ENCODE data around the gene FRMD8.

The FRMD8 gene

DNA sequence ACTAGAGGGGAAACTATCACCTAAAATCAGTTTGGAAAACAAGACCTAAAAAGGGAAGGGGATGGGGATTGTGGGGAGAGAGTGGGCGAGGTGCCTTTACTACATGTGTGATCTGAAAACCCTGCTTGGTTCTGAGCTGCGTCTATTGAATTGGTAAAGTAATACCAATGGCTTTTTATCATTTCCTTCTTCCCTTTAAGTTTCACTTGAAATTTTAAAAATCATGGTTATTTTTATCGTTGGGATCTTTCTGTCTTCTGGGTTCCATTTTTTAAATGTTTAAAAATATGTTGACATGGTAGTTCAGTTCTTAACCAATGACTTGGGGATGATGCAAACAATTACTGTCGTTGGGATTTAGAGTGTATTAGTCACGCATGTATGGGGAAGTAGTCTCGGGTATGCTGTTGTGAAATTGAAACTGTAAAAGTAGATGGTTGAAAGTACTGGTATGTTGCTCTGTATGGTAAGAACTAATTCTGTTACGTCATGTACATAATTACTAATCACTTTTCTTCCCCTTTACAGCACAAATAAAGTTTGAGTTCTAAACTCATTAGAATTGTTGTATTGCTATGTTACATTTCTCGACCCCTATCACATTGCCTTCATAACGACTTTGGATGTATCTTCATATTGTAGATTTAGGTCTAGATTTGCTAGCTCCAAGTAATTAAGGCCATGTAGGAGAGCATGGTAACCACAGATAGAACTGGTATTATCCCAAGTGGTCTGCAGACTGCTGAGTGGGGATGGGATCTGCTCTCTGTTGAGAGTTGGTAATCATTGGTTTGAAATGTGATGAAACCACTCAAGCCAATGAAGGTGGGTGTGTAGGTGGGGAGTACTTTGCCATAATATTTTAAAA is 39.8 kb downstream of the FRMD8 start:
- no peak for DNase-seq

DNA sequence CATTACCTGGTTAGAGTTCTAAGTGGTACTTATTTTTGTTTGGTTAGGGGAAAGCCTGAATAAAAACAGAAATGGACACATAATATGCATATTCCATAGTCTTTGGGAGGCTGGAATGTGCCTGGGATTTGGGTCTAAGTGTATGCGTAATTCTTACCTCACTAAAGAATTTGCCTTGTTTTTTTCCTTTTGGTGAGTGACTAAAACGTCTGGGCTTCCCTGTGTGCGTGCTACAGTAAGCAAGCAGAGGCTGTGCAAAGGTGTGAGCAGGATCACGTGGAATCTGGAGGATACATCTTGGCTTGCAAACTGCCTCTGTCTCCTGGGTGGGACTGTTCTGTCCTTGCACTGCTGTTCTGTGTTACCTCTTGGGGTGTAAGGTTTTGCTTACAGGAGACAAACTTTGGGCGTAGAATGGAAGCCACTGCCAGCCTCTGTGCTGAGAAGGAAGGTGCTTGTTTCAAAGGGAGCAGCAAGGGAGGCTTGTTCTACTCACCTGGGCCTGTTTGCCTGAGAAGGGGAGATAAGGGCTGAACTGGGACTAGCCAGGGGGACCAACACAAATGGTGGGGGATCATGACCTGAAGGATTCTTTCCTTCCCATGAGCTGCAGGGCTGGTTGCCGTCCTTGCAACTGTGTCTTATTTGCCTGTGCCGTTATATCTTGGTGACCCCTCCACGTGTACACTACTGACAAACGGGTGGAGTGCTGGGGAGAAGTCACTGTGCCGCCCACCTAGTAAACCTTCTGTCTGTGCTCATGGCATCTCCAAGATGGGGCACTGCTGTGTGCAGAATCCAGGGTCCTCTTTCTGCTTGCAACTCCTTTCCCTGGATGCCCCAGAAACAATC is 40.6 kb downstream of the FRMD8 start:
- DNase-seq: no peak

DNA sequence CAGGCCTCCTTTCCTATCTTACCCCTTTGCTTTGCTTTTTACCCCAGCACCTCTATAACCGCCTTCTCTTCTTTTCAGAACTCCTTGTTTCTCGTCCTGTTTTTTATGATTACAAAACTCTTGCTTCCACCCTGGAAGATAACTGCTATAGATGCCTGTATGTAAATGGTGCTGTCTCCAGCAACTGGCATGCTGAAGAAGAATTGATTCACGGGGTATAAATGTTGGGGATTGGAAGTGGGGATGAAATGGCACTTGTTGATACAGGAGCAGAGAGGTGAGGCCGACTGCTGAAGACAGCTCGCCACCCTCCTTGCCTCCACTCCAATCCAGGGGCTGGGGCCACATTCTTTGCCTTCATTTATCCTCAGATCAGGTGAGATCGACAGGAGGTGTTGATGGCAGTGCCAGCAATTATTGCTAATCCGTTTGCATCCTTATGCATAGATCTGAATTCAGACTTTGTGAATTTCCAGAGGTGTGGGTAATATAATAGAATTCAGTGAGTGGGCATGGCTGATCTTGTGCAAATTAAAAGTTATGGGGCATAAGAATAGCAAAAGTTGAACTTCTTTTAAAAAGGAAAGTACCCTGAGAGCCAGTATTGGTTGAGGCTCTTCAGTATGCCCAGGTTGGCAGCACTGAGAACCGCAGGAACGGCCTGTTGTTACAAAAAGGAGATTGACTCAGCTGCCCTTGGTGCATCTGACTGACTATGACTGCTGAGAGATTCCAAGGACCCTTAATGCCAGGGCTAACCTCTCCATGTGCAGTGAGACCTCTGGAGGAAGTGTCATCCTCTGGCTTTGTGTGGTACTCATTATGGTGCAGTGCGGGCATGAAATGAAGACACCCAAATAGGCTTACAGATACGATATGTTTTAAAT is 41.5 kb downstream of the FRMD8 start:
- no peak for DNase-seq

DNA sequence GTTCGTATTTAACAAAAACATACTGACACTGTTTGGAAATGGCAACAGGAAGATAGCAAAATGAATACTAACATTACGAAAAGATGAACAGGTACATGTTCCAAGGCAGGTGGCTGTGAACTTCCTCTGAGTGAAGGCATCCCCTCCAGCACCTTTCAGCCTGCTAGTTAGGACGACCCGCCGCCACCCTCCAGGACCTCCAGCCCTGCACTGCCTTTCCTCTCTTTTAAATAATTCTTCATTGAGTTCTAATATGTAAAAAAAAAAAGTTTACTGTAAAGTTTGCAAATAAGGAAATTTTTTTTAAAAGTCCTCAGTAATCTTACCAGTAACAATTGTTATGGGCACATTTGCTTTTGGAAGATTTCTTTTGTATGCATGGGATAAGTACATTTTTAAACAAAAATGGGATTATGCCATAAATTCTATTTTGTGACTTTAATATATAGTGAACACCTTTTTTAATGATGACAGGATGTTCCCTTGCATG is 42.2 kb downstream of the FRMD8 start:
- DNase-seq: no peak

DNA sequence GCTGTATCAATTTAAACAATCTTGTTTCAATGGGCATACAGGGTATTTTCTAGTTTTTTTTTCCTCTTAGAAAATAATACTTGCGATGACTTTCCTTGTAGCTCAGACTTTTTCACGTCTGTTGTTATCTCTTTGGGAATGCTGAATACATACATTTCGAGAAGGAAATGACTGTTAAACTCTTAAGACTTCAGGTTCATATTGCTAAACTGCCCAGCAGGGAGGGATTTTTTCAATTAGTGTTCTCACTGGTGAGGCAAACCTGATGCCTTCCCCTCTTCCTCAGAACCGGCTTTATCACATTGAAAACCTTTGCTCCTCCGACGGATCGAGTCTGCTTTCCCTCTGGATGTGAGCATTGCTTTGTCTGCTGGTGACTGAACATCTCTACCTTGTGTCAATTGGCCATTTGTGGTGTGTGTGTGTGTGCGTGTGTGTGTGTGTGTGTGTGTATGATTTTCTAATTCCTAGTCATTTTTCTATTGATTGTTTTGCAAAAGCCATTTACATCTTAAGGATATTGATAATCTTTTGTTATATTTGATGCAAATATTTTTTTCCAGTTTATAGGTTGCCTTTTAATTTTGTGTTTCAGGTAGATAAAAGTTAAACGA is 42.7 kb downstream of the FRMD8 start:
- no peak for DNase-seq

DNA sequence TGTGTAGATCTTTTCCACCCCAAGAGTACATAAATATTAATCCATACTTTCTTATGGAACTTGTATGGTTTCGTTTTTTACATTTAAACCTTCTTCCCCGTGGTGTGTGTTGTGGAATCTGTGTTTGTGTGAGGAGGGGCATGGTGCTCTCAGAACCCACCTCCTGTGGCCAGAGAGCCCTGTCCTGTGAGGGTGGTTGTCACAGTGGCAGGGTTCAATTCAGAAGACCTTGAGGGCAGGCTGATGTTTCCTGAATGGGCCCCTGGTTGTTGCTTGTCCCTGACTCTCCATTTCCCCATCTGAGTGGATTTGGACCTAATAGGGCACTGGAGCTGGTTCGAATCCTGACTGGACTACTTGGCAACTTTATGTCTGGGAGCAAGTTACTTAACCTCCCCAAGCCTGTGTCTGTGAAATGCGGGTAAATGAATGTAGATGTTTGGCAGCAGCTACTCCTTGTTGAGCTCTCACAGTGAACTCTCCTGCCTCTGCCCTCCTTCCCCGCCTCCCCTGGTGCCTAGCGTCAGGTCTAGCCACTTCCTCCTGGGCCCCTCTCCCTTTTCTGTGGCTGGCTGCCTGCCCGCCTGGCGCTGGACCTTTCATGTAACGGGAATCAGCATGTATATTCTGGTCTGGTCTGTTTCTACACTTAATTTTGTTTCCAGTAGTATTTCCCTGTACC is 43.4 kb downstream of the FRMD8 start:
- no peak for DNase-seq

DNA sequence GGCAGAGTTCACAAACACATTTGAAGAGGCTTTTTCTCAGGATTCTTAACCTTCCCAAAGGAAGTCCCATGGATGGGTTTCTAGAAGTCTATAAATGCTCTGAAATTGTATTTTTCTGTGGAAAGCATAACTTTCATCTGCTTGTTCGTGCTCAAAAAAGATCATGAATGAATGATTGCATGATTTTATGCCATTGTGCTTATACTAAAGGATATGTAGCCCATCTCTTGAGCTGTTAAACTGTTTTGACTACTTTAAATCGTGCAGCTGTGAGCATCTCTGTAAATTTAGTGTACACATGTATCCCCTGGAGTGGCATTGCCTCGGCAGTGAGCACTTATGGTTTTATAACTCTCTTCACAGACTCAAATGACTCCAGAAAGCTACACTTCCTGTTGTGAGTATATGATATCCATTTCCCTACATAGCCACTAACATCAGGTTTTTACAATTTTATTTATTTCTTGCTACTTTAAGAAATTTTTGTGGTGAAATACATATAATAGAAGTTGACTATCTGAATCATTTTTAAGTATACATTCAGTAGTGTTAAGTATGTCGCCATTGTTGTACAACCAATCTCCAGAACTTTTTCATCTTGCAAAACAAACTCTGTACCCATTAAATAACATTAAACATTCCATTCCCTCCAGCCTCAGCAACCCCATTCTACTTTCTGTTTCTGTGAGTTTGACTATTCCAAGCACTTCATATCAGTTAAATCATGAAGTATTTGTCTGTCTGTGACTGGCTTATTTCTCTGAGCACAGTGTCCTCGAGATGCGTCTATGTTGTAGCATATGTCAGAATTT is 44.2 kb downstream of the FRMD8 start:
- no peak for DNase-seq

DNA sequence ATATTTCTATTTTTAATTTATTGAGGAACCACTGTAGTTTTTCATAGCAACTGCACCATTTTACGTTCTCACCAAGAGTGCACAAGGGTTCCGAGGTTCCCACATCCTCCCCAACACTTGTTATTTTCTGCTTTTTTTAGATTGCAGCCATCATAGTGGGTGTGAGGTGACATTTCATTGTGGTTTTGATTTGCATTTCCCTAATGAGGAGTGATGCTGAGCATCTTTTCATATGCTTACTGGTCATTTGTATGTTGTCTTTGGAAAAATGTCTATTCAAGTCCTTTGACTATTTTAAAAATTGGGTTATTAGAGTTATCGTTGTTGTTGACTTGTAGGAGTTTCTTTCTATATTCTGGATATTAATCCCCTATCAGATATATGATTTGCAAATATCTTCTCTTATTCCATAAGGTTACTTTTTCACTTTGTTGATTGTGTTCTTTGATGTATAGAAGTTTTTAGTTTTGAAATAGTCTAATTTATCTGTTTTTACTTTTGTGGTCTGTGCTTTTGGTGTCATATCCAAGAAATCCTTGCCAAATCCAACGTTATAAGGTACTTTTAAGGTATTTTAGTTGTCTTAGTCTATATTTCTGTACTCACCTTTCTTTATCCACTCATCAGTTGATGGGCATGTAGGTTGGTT is 45.1 kb downstream of the FRMD8 start:
- no peak for DNase-seq

DNA sequence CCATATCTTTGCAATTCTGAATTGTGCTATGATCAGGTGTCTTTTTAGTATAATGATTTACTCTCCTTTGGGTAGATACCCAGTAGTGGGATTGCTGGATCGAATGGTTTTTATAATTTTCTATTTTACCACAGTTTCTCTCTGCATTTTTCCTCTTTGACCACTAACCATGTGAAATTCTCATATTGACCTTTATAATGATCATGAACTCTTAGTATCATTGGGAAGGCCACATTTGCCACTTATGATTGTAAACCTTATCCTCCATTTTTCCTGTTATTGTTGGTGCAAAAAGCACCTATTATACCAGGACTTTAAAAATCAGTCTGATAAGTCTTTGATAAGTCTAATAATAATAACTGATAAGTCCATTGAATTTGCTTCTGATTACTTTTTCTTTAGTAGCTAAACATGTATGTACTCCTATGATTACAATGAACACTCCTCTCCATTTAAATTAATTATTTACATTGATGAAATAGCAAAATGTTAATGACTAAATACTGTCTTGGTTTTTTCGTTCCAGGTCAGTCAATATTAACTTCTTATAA is 45.7 kb downstream of the FRMD8 start:
- no peak for DNase-seq

DNA sequence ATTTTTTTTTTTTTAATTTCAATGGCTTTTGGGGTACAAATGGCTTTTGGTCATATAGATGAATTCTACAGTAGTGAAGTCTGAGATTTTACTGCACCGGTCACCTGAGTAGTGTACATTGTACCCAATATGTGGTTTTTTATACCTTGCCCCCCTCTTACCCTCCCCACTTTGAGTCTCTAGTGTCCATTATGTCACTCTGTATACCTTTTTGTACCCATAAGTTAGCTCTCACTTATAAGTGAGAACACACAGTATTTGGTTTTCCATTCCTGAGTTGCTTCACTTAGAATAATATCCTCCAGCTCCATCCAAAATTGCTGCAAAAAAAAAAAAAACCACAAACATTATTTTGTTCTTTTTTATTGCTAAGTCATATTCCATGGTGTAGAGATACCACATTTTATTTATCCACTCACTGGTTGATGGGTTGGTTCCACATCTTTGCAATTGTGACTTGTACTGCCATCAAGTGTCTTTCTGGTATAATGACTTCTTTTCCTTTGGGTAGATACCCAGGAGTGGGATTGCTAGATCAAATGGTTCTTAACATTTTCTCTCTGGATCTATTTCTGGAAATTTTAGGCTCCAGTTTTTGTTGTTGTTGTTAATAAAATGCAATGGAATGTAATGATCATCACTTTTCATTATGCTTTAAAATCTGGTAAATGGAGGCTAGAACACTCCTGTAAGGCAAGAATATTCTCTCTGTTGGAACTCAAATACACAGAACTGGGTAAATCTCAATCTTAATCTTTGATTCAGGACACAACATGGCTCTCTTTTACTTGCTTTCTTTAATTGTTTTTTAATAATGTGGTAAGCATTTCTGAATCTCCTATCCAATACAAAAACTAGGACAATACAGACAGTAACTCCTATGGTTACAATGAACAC is 46.5 kb downstream of the FRMD8 start:
- DNase-seq: no peak

DNA sequence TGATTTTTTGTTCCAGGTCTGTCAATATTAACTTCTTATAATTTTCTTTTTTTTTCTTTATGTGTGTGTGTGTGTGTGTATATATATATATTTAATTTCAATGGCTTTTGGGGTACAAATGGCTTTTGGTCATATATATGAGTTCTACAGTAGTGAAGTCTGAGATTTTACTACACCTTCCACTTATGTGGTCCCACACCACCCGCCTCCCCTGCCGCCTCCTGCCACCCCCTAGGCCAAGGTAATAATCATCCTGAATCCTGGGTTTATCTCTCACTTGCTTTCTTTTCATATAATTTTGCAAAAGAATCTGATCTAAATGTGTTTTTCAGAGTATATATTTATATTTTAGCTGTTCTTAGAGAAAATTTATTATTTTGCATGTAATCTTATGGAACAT is 47.2 kb downstream of the FRMD8 start:
- no peak for DNase-seq

DNA sequence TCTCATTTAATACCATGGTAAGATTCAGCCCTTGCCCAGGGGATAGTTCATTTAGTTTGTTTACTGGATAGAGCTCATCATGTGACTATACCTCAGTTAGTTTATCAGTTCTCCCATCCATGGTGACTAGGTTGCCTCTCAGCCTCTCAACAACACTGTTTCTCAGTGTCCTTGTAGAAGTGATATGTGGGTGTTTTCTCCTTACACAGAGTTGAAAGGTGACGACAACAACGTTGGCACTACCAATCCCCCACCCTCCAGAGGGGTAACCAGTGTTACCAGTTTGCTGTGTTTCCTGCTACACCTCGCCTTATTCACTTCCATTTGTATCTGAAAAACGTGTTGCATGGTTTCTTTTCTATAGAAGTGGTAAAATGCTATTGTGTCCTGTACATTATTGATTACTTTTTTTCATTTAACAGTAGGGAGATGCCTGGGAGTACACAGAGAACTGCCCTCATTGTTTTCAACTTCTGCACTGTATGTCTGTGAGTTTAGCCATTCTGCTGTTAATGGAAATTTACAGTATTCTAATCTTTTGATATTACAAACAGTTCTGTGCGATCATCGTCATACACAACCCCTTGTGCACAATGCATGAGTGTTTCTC is 47.7 kb downstream of the FRMD8 start:
- no peak for DNase-seq

DNA sequence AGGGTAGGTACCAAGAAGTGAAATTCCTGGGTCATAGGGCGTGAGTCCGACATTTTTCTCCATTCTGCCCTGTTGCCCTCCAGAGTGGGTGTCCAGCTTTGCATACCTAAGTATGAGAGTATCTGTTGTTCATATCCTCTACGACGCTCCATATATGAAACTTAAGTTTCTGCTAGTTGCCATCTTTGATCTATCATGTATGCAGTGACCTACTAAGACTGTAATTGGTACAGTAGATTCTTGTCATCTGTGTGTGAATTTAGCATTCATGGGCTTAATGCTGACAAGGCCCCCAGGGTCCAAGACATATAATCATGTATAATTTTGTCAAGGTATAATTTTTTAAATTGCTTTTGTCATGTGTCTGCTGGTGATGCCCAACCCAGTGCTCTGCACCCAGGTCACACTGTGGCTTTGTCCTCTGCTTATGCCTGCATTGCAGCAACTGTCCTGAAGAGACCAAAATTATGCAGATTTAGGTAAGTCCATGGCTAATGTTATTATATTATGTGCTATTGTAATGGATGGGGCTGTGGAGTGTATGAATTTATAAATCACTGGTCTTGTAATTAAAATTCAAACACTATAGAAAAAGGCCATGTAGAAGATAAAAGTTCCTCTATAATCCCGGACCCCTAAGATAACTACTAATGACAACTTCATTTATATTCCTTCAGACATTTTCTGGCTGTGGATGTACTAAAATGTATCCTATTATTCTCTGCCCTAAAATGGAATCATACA is 48.4 kb downstream of the FRMD8 start:
- no peak for DNase-seq

DNA sequence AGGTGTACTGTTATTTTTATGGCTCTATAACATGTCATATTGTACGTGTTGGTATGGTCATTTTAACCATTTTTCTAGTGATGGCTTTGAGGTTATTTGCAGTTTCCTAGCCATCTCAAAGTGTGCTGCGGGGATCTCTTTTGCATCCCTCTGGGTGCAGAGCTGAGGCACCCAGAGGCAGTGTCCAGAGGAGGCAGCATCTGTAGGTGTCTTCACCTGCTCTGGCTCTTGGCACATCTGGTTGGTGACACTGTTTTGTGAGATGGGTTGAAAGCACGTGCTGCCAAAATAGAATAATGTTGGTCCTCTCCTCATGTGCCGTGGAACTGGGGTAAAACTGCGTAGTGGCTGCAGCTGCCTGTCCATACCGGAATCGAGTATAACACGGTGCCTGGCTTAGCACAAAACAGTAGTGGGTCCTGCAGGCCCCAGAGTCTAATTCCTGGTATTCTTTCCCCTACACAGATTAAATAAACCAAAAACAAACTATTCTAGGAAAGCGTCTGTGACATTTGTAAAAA is 49.0 kb downstream of the FRMD8 start:
- no peak for DNase-seq

DNA sequence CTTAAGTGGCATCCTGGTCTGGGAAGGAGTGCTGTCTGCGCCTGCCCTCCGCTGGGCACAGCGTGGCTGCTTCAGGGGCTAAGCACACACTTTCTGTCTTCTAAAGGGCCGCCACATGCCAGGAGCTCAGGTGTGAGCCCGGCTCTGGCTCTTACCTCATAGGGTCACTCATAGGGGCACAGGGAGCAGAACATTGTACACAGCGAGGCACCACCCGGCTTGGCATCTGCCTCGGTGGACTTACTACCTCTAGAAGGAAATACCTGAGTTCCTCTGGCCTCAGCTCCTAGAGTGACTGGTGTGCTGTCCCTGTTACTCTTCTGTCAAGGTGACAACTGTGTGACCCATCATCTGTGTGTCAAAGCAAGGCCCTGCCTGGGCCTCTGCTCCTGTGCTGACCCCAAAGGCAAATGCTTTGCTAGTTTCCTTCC is 49.6 kb downstream of the FRMD8 start:
- DNase-seq: no peak

DNA sequence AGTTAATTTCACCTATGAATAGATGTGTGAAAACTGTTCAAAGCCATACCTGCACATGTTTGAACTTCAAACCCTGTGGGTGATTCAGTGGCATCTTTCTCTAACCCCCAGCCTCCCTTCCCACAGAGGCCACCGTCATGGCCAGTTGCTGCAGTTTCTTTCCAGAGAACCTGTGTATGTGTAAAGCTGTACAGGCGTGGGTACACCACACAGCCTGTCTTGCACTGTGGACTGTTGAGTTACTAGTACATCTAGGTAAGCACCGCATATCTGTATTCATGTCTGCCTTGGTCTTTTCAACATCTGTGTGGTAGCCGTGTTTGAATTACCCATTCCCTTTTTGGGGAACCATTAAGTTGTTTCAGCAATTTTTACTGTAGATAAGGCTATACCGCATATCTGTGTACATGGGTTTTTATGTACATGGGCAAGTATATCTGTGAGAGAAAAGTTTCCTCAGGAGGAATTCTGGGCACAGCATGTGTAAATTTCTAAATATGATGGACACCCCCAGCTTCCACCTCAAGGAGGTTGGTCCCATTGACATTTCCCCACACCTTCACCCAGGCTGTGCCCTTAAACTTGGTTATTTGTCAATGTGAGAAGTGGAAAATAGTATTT is 50.1 kb downstream of the FRMD8 start:
- no peak for DNase-seq

Measured in cortex of kidney (tissue), 1 donor.